HG03442 (cell line): ENCODE measurements around the gene EML6.

ENCODE experiments used
- ATAC-seq: cut with Tn5 transposase; IDR thresholded peaks from one replicate; pipeline ENCODE4 v1.9.1; 2021; ENCODE audit warnings: mild to moderate bottlenecking, moderate library complexity; ENCODE audit not compliant: unreplicated experiment

Gene EML6

GRCh38 chr2:54704688-54705605, 18.5 kb upstream of the EML6 start:
- peak; percentile 41 for ATAC-seq

- ATAC-seq, result no peak
Observed at GRCh38 chr2:54706622-54707021, 16.8 kb upstream of the EML6 start.

GRCh38 chr2:54708584-54709335, 14.7 kb upstream of the EML6 start:
- no peak for ATAC-seq

GRCh38 chr2:54709336-54709809, 14.1 kb upstream of the EML6 start:
- no peak for ATAC-seq

- ATAC-seq, result no peak
Observed at GRCh38 chr2:54710216-54710615, 13.2 kb upstream of the EML6 start.

- ATAC-seq, result no peak
Observed at GRCh38 chr2:54712516-54712915, 10.9 kb upstream of the EML6 start.

GRCh38 chr2:54714996-54715395, 8.5 kb upstream of the EML6 start:
- ATAC-seq, result no peak

- no peak for ATAC-seq
Observed at GRCh38 chr2:54716375-54716774, 7.1 kb upstream of the EML6 start.

GRCh38 chr2:54720563-54720962, 2.9 kb upstream of the EML6 start:
- no peak for ATAC-seq

GRCh38 chr2:54722641-54723040, 821 bp upstream of the EML6 start:
- ATAC-seq, result no peak

- ATAC-seq, result no peak
Observed at GRCh38 chr2:54723996-54724559, 616 bp downstream of the EML6 start.

GRCh38 chr2:54724560-54725342, 1.3 kb downstream of the EML6 start:
- no peak for ATAC-seq

- no peak for ATAC-seq
Observed at GRCh38 chr2:54725343-54726099, 2.1 kb downstream of the EML6 start.

GRCh38 chr2:54726431-54726830, 3.0 kb downstream of the EML6 start:
- no peak for ATAC-seq

GRCh38 chr2:54726940-54727339, 3.5 kb downstream of the EML6 start:
- ATAC-seq, result no peak

GRCh38 chr2:54728669-54729120, 5.2 kb downstream of the EML6 start:
- ATAC-seq, result no peak

GRCh38 chr2:54735636-54736035, 12.2 kb downstream of the EML6 start:
- ATAC-seq, result no peak

GRCh38 chr2:54738281-54738680, 14.8 kb downstream of the EML6 start:
- ATAC-seq, result no peak

- ATAC-seq, result no peak
Observed at GRCh38 chr2:54740333-54740732, 16.9 kb downstream of the EML6 start.

- no peak for ATAC-seq
Observed at GRCh38 chr2:54741250-54741649, 17.8 kb downstream of the EML6 start.
